Activated CD4-positive, alpha-beta T cell treated with anti-CD3 and anti-CD28 coated beads for 36 hours (primary cell): ENCODE results near the gene TP53BP1. TPM values are rescaled to one million over a fixed set of nuclear protein-coding genes. Genes with fewer than 3 reads are reported as not detected.
A peak's percentile ranks its signal among the peaks of the same experiment; 100 is the strongest.

Experiments
- ATAC-seq: fragments of 200-7000 bp; cut with Tn5 transposase; one replicate; pipeline ENCODE4 v1.10.0; 2021; ENCODE audit warnings: mild to moderate bottlenecking, moderate library complexity
- CTCF ChIA-PET: fragments of 350-600 bp; sonication (Branson Sonifier 250); formaldehyde crosslinking; loops from one replicate; lab custom pipeline; 2021; ENCODE audit warnings: antibody characterized with exemption; lab: Charles Lee
- POLR2A ChIA-PET: fragments of 350-600 bp; sonication (Branson Sonifier 250); formaldehyde crosslinking; loops from one replicate; lab custom pipeline; 2021; ENCODE audit warnings: antibody characterized with exemption, inconsistent platforms; lab: Charles Lee
- DNase-seq: peaks from one replicate; pipeline ENCODE4 v3.0.0-alpha.2; 2020
- H3K27ac Mint-ChIP-seq: one replicate; pipeline ENCODE4 v1.8.0; 2021; ENCODE audit warnings: mixed read lengths
- H3K27me3 Mint-ChIP-seq: one replicate; pipeline ENCODE4 v1.8.0; 2021; ENCODE audit warnings: mixed read lengths
- H3K36me3 Mint-ChIP-seq: one replicate; pipeline ENCODE4 v1.8.0; 2021; ENCODE audit warnings: low read depth, mixed read lengths
- H3K4me1 Mint-ChIP-seq: one replicate; pipeline ENCODE4 v1.8.0; 2021; ENCODE audit warnings: mixed read lengths
- H3K4me3 Mint-ChIP-seq: one replicate; pipeline ENCODE4 v1.8.0; 2021; ENCODE audit warnings: mild to moderate bottlenecking, moderate library complexity, mixed read lengths
- H3K9me3 Mint-ChIP-seq: one replicate; pipeline ENCODE4 v1.8.0; 2021; ENCODE audit warnings: low read depth, mixed read lengths
- intact Hi-C, 2 experiments: fragments of 100-400 bp; cut with DNase I in 1 of 2; cut with micrococcal nuclease in 1 of 2; formaldehyde crosslinking; loops; one replicate each; pipeline versions ENCODE4 v1.14.2 to v1.15.1; 2022 to 2024; cut with DNase I, micrococcal nuclease
- total RNA-seq, 2 experiments: library from RNA; stranded (reverse); gene quantifications; one replicate each; pipeline ENCODE4 v1.2.3, GENCODE V29; 2021

Gene TP53BP1
- total RNA-seq, 2 experiments from 2014 or later = 22.4 to 23.9 TPM

GRCh38 chr15:43518197-43518761 is 25.3 kb upstream of the TP53BP1 start:
- CTCF ChIA-PET = no interaction called here
- Mint-ChIP-seq H3K4me3 (peak overlapping the region; percentile 50), H3K9me3 (no peaks in the 10 kb centered on the region), H3K4me1 (peaks cover 24% of the 10 kb centered on the region), H3K27me3 (peaks cover 22% of the 10 kb centered on the region), H3K36me3 (no peaks in the 10 kb centered on the region), H3K27ac (no peak overlapping the region)
- DNase-seq (peak; percentile 33), ATAC-seq (peak; percentile 53)
- POLR2A ChIA-PET = no interaction called here
- intact Hi-C loops = loop anchor here (5.0 to 10.0 kb wide), 2 partner anchors 36 to 257 kb away; partner anchors contain the start of gene ELL3 (in 1 of the 2)

DNA sequence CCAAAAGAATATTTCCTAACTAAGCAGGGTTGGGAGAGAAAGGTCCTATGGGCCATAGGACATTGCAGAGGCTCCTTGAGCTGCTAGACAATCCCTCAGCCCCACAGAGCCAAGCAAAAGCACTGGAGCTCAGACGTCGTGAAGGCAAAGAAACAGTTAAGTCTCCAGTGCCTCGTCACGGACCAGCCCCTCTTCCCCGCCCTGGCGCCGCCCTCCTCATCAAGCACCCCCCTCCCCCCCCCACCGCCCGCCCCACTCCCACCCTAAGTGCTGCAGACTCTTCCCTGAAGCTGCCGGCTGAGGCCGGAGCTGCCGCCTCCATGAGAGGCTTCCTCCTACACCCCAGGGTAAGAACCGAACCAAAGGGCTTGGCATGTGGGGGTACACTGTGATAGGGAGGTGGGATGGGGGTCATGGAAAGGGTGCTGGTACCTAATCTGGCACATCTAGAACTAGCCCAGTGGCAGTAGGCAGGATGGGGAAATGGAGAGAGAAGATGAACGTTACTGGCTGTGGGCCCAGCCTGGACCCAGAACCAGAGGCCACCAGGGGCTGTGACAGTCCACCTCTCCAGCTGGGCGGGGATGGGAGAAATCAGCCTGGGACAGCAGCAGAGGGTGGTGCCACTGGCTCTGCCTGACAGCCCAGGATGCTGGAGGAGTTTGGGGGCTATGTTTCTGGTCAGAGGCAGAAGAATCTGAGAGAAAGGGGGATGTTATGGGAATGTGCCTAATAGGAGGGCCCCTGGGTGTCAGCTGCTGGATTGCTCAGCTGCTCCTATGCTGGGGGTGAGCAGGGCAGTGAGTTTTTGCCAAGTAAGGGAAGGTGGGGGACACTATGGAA is 24.6 kb upstream of the TP53BP1 start, which contains the start of gene MAP1A:
Gene MAP1A (plus strand): TSS at position 255 of the 843 bp plus-strand sequence. CDS start 3,866 bp downstream, outside the sequence.
- no peaks in the 10 kb centered on the region for H3K9me3 Mint-ChIP-seq
- POLR2A ChIA-PET = no interaction called here
- ATAC-seq (no peak), DNase-seq (no peak)
- peaks cover 24% of the 10 kb centered on the region for H3K4me1 Mint-ChIP-seq
- H3K36me3 Mint-ChIP-seq = no peaks in the 10 kb centered on the region
- H3K27ac Mint-ChIP-seq = peak within 1 kb of the TSS; percentile 45
- H3K4me3 Mint-ChIP-seq = peak within 1 kb of the TSS; percentile 50
- CTCF ChIA-PET = interaction anchor here (0.7 kb wide), 1 partner anchor 23 kb away, joined by 3 read pairs; no protein-coding TSS in a partner anchor
- intact Hi-C loops = loop anchor here (5.0 to 10.0 kb wide), 2 partner anchors 35 to 257 kb away; partner anchors contain the start of gene ELL3 (in 1 of the 2)
- H3K27me3 Mint-ChIP-seq = peaks cover 22% of the 10 kb centered on the region

- DNase-seq (no peak), ATAC-seq (no peak)
- ChIA-PET CTCF (interaction anchor here (0.7 kb wide), 1 partner anchor 23 kb away, joined by 3 read pairs; no protein-coding TSS in a partner anchor), POLR2A (interaction anchor here (0.5 kb wide), 1 partner anchor 56 kb away, joined by 5 read pairs; no protein-coding TSS in a partner anchor)
- Mint-ChIP-seq H3K27ac (no peak overlapping the region), H3K9me3 (no peaks in the 10 kb centered on the region), H3K36me3 (no peaks in the 10 kb centered on the region), H3K27me3 (peaks cover 22% of the 10 kb centered on the region), H3K4me1 (peaks cover 24% of the 10 kb centered on the region), H3K4me3 (no peak overlapping the region)
- intact Hi-C loops = loop anchor here (5.0 to 10.0 kb wide), 2 partner anchors 35 to 258 kb away; partner anchors contain the start of gene ELL3 (in 1 of the 2)
Observed at GRCh38 chr15:43516801-43517353, 23.9 kb upstream of the TP53BP1 start.

DNA sequence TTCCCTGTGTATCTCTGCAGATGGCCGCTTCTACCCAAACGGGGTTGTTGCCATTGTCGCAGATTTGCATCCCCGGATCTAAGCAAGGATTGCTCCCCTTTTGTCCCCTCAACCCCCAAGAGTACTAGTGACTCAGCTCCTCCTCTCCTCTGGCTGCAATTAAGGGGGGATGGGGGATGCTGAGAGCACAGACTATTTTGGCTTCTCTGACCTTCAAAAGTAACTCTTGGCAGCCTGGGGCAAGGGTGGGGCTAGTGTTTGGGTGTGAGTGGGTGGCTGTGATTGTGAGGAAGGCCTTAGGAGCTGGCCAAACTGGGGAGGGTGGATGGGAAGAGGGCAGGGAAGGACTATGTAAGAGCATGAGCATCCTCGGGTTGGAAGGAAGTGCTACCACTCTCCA is 23.2 kb upstream of the TP53BP1 start:
- no peak overlapping the region for H3K4me3 Mint-ChIP-seq
- DNase-seq (no peak), ATAC-seq (no peak)
- POLR2A ChIA-PET = interaction anchor here (0.5 kb wide), 1 partner anchor 55 kb away, joined by 5 read pairs; no protein-coding TSS in a partner anchor
- CTCF ChIA-PET = interaction anchor here (0.6 to 1.2 kb wide), 2 partner anchors 10 to 191 kb away, joined by 3 to 5 read pairs; no protein-coding TSS in a partner anchor
- intact Hi-C loops = loop anchor here (5.0 to 10.0 kb wide), 2 partner anchors 34 to 259 kb away; partner anchors contain the start of gene ELL3 (in 1 of the 2)
- H3K27me3 Mint-ChIP-seq = peaks cover 22% of the 10 kb centered on the region
- H3K27ac Mint-ChIP-seq = no peak overlapping the region
- no peaks in the 10 kb centered on the region for H3K36me3 Mint-ChIP-seq
- H3K9me3 Mint-ChIP-seq = no peaks in the 10 kb centered on the region
- H3K4me1 Mint-ChIP-seq = peaks cover 28% of the 10 kb centered on the region

DNA sequence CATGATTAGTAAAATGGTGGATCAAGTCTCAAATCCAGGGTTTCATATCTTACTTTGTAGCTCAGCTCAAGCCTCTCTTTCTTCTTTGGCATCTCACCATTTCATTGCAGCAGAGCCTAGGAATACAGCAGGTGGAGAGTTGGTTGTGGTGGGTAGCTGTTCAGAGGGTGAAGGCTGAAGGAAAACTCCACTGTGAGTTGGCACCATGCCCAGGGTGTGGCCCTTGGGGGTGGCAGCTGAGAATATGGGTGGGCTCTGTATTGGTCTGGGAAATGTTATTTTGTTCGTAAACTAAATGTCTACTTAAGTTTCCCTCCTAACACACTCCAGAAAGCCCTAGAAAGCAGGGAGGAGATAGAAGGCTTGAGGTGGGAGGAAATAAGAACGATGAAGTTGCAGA is 22.8 kb upstream of the TP53BP1 start:
- Mint-ChIP-seq H3K36me3 (no peaks in the 10 kb centered on the region), H3K27me3 (peaks cover 22% of the 10 kb centered on the region), H3K4me3 (no peak overlapping the region), H3K27ac (no peak overlapping the region), H3K9me3 (no peaks in the 10 kb centered on the region), H3K4me1 (peaks cover 31% of the 10 kb centered on the region)
- intact Hi-C loops = loop anchor here (5.0 to 10.0 kb wide), 2 partner anchors 33 to 259 kb away; partner anchors contain the start of gene ELL3 (in 1 of the 2)
- POLR2A ChIA-PET = no interaction called here
- ATAC-seq (no peak), DNase-seq (no peak)
- CTCF ChIA-PET = interaction anchor here (0.6 to 2.8 kb wide), 6 partner anchors 9 to 191 kb away, joined by 3 to 21 read pairs (median 4); no protein-coding TSS in a partner anchor

DNA sequence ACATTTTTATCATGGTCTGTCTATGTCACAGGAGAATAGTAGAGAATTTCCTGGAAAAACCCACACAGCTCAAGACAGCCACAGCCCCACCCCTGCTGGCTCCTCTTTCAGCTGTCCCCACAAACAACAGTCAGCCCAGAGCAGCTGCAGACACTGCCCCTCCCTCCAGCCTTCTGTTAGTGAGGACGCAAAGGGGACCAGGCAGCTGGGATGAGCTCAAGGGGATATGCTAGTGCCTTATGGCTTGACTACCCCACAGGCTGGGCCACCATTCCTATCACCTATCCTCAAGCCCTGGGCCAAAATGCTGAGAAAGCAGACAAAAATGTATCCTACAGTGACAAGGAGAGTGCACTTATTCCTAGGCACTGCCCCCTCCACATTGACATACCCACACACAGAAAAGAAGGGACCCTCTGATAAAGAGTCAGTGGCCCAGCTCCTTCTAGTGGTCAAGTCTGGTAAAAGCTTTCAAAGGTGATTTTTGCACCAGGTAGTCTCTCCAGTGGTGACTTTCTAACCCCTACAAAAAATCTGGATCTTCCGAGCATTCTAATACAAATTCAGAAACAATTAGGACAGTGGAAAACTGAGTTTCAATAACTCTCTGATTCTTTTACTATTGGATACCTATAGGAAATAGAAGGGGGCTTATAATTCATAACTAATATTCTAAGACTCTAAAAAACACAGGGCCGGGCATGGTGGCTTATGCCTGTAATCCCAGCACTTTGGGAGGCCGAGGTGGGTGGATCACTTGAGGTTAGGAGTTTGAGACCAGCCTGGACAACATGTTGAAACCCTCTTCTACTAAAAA is 21.5 kb upstream of the TP53BP1 start:
- CTCF ChIA-PET = interaction anchor here (0.5 to 2.8 kb wide), 18 partner anchors 8 to 138 kb away, joined by 3 to 21 read pairs (median 3); no protein-coding TSS in a partner anchor

DNA sequence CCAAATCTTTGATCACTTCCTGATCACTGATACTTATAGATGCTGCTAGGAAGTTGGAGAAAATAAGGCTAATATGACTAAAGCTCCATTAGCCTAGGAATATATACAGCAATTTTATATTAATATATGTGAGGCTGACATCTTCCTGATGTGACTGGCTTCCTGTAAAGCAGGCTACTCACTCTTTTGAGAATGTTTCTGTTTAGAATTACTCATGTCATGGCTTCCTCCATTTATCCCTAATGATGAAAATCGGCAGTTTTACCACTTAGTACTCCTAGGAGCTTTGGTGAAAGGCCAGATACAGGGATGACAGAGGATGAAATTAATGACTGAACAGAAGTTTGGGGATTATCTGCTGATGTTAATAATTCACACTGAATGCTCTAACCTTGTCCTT is 20.6 kb upstream of the TP53BP1 start:
- ATAC-seq (no peak), DNase-seq (no peak)
- Mint-ChIP-seq H3K4me1 (peaks cover 44% of the 10 kb centered on the region), H3K36me3 (no peaks in the 10 kb centered on the region), H3K4me3 (no peak overlapping the region), H3K27me3 (peaks cover 21% of the 10 kb centered on the region), H3K27ac (peak overlapping the region; percentile 35), H3K9me3 (no peaks in the 10 kb centered on the region)
- CTCF ChIA-PET = interaction anchor here (0.6 to 2.8 kb wide), 7 partner anchors 9 to 277 kb away, joined by 3 to 21 read pairs (median 4); no protein-coding TSS in a partner anchor
- intact Hi-C loops = loop anchor here in 1 of 2 experiments (10.0 kb wide), 1 partner anchor 261 kb away; the partner anchor contains the start of gene ELL3
- POLR2A ChIA-PET = no interaction called here

More for the DNA sequence above, 21.5 kb upstream of the TP53BP1 start:
- no peak for ATAC-seq
- intact Hi-C loops = loop anchor here (5.0 to 10.0 kb wide), 2 partner anchors 32 to 260 kb away; partner anchors contain the start of gene ELL3 (in 1 of the 2)
- Mint-ChIP-seq H3K36me3 (no peaks in the 10 kb centered on the region), H3K4me3 (no peak overlapping the region), H3K27ac (peak overlapping the region; percentile 35), H3K9me3 (no peaks in the 10 kb centered on the region), H3K4me1 (peaks cover 40% of the 10 kb centered on the region), H3K27me3 (peaks cover 22% of the 10 kb centered on the region)
- DNase-seq = no peak
- POLR2A ChIA-PET = no interaction called here

GRCh38 chr15:43511012-43511885 is 18.3 kb upstream of the TP53BP1 start:
- CTCF ChIA-PET = interaction anchor here (0.7 to 1.9 kb wide), 6 partner anchors 18 to 336 kb away, joined by 3 to 11 read pairs (median 4); partner anchors contain the start of gene TP53BP1
- ATAC-seq = no peak

More at GRCh38 chr15:43511012-43511885, 18.3 kb upstream of the TP53BP1 start:
- intact Hi-C loops = loop anchor here (2.0 to 10.0 kb wide), 4 partner anchors 70 to 590 kb away; partner anchors contain the start of genes CCNDBP1 (in 1 of the 2), ELL3 (in 1 of the 2) and TTBK2 (in 1 of the 2)
- Mint-ChIP-seq H3K4me1 (peaks cover 33% of the 10 kb centered on the region), H3K4me3 (peak overlapping the region; percentile 91), H3K36me3 (no peaks in the 10 kb centered on the region), H3K27me3 (peaks cover 6% of the 10 kb centered on the region), H3K27ac (peak overlapping the region; percentile 13), H3K9me3 (no peaks in the 10 kb centered on the region)
- POLR2A ChIA-PET = interaction anchor here (0.6 to 2.2 kb wide), 7 partner anchors 18 to 970 kb away, joined by 3 to 7 read pairs (median 4); partner anchors contain the start of gene TP53BP1
- DNase-seq = peak; percentile 52
